MM.1S (cell line): ENCODE results near the gene CFAP61.

ENCODE experiments used
- DNase-seq: peaks from one replicate; pipeline ENCODE4 v3.0.0-alpha.2; 2015
- H2AFZ ChIP-seq: fragments of 300-600 bp; sonication (generic); 2 replicates; pipeline ENCODE4 v1.6.0; 2016; ENCODE audit warnings: antibody characterized with exemption, low read length
- H3F3A ChIP-seq: fragments of 300-600 bp; sonication (generic); 2 replicates; pipeline ENCODE4 v1.6.1; 2016; ENCODE audit warnings: mild to moderate bottlenecking, antibody characterized with exemption, low read length, moderate library complexity, mixed read lengths; ENCODE audit not compliant: insufficient read depth
- H3K27ac ChIP-seq: fragments of 300-600 bp; sonication (generic); 2 replicates; pipeline ENCODE4 v1.5.1; 2016; ENCODE audit warnings: mild to moderate bottlenecking, low read length
- H3K27me3 ChIP-seq: fragments of 300-600 bp; sonication (generic); replicated peaks from 2 replicates; pipeline ENCODE4 v1.6.0; 2016; ENCODE audit warnings: low read length; ENCODE audit not compliant: insufficient read depth
- H3K36me3 ChIP-seq: fragments of 300-600 bp; sonication (generic); replicated peaks from 2 replicates; pipeline ENCODE4 v1.6.1; 2016; ENCODE audit warnings: mild to moderate bottlenecking, low read length, mixed read lengths; ENCODE audit not compliant: insufficient read depth
- H3K4me1 ChIP-seq: fragments of 300-600 bp; sonication (generic); 2 replicates; pipeline ENCODE4 v1.6.1; 2016; ENCODE audit warnings: low read length, mixed read lengths
- H3K4me2 ChIP-seq: fragments of 300-600 bp; sonication (generic); 2 replicates; pipeline ENCODE4 v1.6.0; 2016; ENCODE audit warnings: low read depth, low read length
- H3K4me3 ChIP-seq: fragments of 300-600 bp; sonication (generic); 2 replicates; pipeline ENCODE4 v1.5.1; 2016; ENCODE audit warnings: low read length, mixed read lengths
- H3K79me2 ChIP-seq: fragments of 300-600 bp; sonication (generic); 2 replicates; pipeline ENCODE4 v1.6.1; 2016; ENCODE audit warnings: mixed run types, low read length, mixed read lengths
- H3K9ac ChIP-seq: fragments of 300-600 bp; sonication (generic); 2 replicates; pipeline ENCODE4 v1.6.1; 2016; ENCODE audit warnings: low read length, mixed read lengths
- H3K9me2 ChIP-seq: fragments of 300-600 bp; sonication (generic); replicated peaks from 2 replicates; pipeline ENCODE4 v1.6.1; 2016; ENCODE audit warnings: mild to moderate bottlenecking, low read length, mixed read lengths; ENCODE audit not compliant: insufficient read depth
- H3K9me3 ChIP-seq: fragments of 300-600 bp; sonication (generic); replicated peaks from 2 replicates; pipeline ENCODE4 v1.6.1; 2016; ENCODE audit warnings: mild to moderate bottlenecking, low read length, mixed read lengths; ENCODE audit not compliant: insufficient read depth
- H4K20me1 ChIP-seq: fragments of 300-600 bp; sonication (generic); 2 replicates; pipeline ENCODE4 v1.6.1; 2016; ENCODE audit warnings: mild to moderate bottlenecking, low read length, moderate library complexity, mixed read lengths; ENCODE audit not compliant: insufficient read depth
- EZH2 ChIP-seq: fragments of 300-600 bp; sonication (generic); optimal IDR thresholded peaks from 2 replicates; pipeline ENCODE3; 2017; ENCODE audit warnings: low read depth, mild to moderate bottlenecking, antibody characterized with exemption, low read length, mixed read lengths
- EZH2phosphoT487 ChIP-seq: fragments of 300-600 bp; sonication (generic); IDR thresholded peaks from 2 replicates; pipeline ENCODE4 v1.6.1; 2018; ENCODE audit warnings: antibody characterized with exemption, low read length
- TF ChIP-seq, protein P1 (sequence below): fragments of 300-600 bp; sonication (generic); IDR thresholded peaks from 2 replicates; pipeline ENCODE4 v1.5.1; 2016; ENCODE audit warnings: antibody characterized with exemption, low read length, mixed read lengths

Gene CFAP61

DNA sequence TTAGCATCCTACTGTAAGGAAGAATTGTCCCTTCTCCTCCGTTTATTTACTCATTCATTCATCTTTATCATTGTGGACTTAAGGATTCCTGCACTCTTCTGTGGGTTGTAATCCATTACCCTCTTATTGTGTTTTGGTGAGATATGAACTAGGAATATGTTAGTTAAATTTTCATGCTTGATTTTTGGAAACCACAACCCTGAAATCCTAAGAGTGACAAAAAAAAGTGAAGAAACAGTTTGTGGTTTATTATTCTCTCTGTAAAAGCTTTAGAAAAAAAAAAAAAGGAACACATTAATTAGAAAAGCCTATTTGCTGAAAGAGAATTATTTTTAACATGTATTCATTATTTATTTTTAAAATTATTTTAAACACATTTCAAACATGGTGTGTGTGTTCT lies 278.8 kb downstream of the CFAP61 start:
- TF ChIP-seq EZH2, result no peak
- TF ChIP-seq, protein P1, sequence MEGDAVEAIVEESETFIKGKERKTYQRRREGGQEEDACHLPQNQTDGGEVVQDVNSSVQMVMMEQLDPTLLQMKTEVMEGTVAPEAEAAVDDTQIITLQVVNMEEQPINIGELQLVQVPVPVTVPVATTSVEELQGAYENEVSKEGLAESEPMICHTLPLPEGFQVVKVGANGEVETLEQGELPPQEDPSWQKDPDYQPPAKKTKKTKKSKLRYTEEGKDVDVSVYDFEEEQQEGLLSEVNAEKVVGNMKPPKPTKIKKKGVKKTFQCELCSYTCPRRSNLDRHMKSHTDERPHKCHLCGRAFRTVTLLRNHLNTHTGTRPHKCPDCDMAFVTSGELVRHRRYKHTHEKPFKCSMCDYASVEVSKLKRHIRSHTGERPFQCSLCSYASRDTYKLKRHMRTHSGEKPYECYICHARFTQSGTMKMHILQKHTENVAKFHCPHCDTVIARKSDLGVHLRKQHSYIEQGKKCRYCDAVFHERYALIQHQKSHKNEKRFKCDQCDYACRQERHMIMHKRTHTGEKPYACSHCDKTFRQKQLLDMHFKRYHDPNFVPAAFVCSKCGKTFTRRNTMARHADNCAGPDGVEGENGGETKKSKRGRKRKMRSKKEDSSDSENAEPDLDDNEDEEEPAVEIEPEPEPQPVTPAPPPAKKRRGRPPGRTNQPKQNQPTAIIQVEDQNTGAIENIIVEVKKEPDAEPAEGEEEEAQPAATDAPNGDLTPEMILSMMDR, result no peak
- TF ChIP-seq EZH2phosphoT487, result no peak
- Histone ChIP-seq H3F3A (peaks cover 7% of the 10 kb centered on the region), H3K4me3 (no peak overlapping the region), H3K9me2 (no peaks in the 10 kb centered on the region), H2AFZ (no peak overlapping the region), H3K79me2 (no peaks in the 10 kb centered on the region), H4K20me1 (no peaks in the 10 kb centered on the region), H3K27me3 (no peaks in the 10 kb centered on the region), H3K9me3 (no peaks in the 10 kb centered on the region), H3K9ac (no peak overlapping the region), H3K27ac (no peak overlapping the region), H3K4me1 (peaks cover 28% of the 10 kb centered on the region), H3K36me3 (no peaks in the 10 kb centered on the region), H3K4me2 (no peak overlapping the region)
- DNase-seq, result no peak

GRCh38 chr20:20331817-20332216 lies 279.5 kb downstream of the CFAP61 start:
- Histone ChIP-seq H3K79me2 (no peaks in the 10 kb centered on the region), H3K27ac (no peak overlapping the region), H3K9me2 (no peaks in the 10 kb centered on the region), H2AFZ (no peak overlapping the region), H3K27me3 (no peaks in the 10 kb centered on the region), H3K4me3 (no peak overlapping the region), H3K4me2 (no peak overlapping the region), H3K4me1 (peaks cover 28% of the 10 kb centered on the region), H3K36me3 (no peaks in the 10 kb centered on the region), H4K20me1 (no peaks in the 10 kb centered on the region), H3K9ac (no peak overlapping the region), H3K9me3 (no peaks in the 10 kb centered on the region), H3F3A (peaks cover 7% of the 10 kb centered on the region)
- DNase-seq, result no peak
- TF ChIP-seq EZH2, result no peak
- no peak for TF ChIP-seq EZH2phosphoT487
- TF ChIP-seq, protein P1, result no peak

DNA sequence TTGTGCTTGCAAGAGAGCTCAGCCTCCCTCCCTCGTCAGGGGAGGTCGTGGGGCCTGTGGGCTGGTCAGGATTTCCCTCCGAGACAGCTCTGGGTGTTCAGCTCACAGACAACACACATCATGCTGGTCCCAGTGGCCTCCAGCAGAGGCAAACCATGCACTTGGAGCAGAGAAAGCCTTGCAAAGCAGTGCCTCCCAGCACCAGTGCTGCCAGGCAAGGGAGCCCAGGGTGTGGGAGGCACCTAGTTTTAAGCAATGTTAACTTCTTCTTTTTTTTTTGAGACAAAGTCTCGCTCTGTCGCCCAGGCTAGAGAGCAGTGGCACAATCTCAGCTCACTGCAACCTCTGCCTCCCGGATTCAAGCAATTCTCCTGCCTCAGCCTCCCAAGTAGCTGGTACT lies 281.5 kb downstream of the CFAP61 start:
- peak overlapping the region; percentile 86; the same call in 1 of the 2 replicates for H3K4me2 ChIP-seq
- H3K9ac ChIP-seq, result no peak overlapping the region; the same call in 1 of the 2 replicates
- DNase-seq, result peak; percentile 24

More for the DNA sequence above, 281.5 kb downstream of the CFAP61 start:
- no peaks in the 10 kb centered on the region for H3K36me3 ChIP-seq
- H3K27ac ChIP-seq, result peak overlapping the region; percentile 78; the same call in 1 of the 2 replicates
- TF ChIP-seq, protein P1, result no peak
- TF ChIP-seq EZH2phosphoT487 (no peak), EZH2 (no peak)
- H3K27me3 ChIP-seq, result no peaks in the 10 kb centered on the region
- peak overlapping the region; percentile 47 for H2AFZ ChIP-seq
- H3K9me2 ChIP-seq, result no peaks in the 10 kb centered on the region
- no peaks in the 10 kb centered on the region for H3K79me2 ChIP-seq
- no peaks in the 10 kb centered on the region for H3K9me3 ChIP-seq
- no peak overlapping the region for H3K4me3 ChIP-seq
- H4K20me1 ChIP-seq, result no peaks in the 10 kb centered on the region
- H3K4me1 ChIP-seq, result peaks cover 18% of the 10 kb centered on the region
- peaks cover 7% of the 10 kb centered on the region for H3F3A ChIP-seq
